K562 (cell line): ENCODE results near the gene GATAD1. TPM values are rescaled to one million over a fixed set of nuclear protein-coding genes. Genes with fewer than 3 reads are reported as not detected.

ENCODE experiments used
- CTBP1 ChIP-seq: fragments of 450-650 bp; IDR thresholded peaks from 2 replicates; pipeline ENCODE4 v1.6.1; 2016; ENCODE audit warnings: borderline replicate concordance
- ELF4 ChIP-seq: fragments of 450-650 bp; formaldehyde crosslinking; IDR thresholded peaks from 2 replicates; pipeline ENCODE4 v1.4.0; 2022; ENCODE audit warnings: missing genetic modification characterization
- EP300 ChIP-seq: IDR thresholded peaks from 2 replicates; pipeline ENCODE4 v1.6.1; 2012; ENCODE audit warnings: low read length, improper control_type of control experiment
- ETV5 ChIP-seq: sonication (generic); formaldehyde crosslinking; IDR thresholded peaks from 2 replicates; pipeline ENCODE4 v1.4.0; 2020; ENCODE audit warnings: low read depth, mild to moderate bottlenecking, missing genetic modification reagents
- FOXA3 ChIP-seq, 2 experiments: fragments of 450-650 bp in 1 of 2; sonication (generic) in 1 of 2; formaldehyde crosslinking; IDR thresholded peaks in 1 of 2; conservative IDR thresholded peaks in 1 of 2; 2 replicates each; pipeline versions ENCODE4 v1.4.0 to v1.8.0; 2020 to 2022; ENCODE audit warnings: mild to moderate bottlenecking in 2 of 2, missing genetic modification reagents in 1 of 2
- JUND ChIP-seq, 2 experiments: IDR thresholded peaks; 2 replicates in 1 of 2; 3 replicates in 1 of 2; pipeline ENCODE4 v1.6.1; 2011; ENCODE audit warnings: borderline replicate concordance in 2 of 2, low read depth in 2 of 2, low read length in 2 of 2, improper control_type of control experiment in 1 of 2, missing biosample characterization in 1 of 2, missing genetic modification characterization in 1 of 2, missing genetic modification reagents in 1 of 2
- MCM7 ChIP-seq, 2 experiments: fragments of 450-650 bp; IDR thresholded peaks; 2 replicates each; pipeline ENCODE4 v1.6.1; 2016 to 2018
- POLR2G ChIP-seq: fragments of 200-400 bp; formaldehyde crosslinking; IDR thresholded peaks from 2 replicates; pipeline ENCODE4 v1.6.1; 2017; ENCODE audit warnings: low read depth, mild to moderate bottlenecking, antibody characterized with exemption, low read length, moderate library complexity
- RBFOX2 ChIP-seq: fragments of 200-400 bp; formaldehyde crosslinking; IDR thresholded peaks from 2 replicates; pipeline ENCODE4 v1.6.1; 2017; ENCODE audit warnings: low read depth, mild to moderate bottlenecking, low read length, moderate library complexity
- TOE1 ChIP-seq, 2 experiments: fragments of 450-650 bp in 1 of 2; sonication (generic) in 1 of 2; formaldehyde crosslinking in 1 of 2; IDR thresholded peaks; 2 replicates each; pipeline versions ENCODE4 v1.7.1 to v1.8.0; 2016 to 2022; ENCODE audit warnings: borderline replicate concordance in 2 of 2, mild to moderate bottlenecking in 2 of 2, antibody characterized with exemption in 1 of 2, inconsistent platforms in 1 of 2, low read depth in 1 of 2, missing genetic modification reagents in 1 of 2, moderate library complexity in 1 of 2
- ZBTB17 ChIP-seq: fragments of 450-650 bp; formaldehyde crosslinking; IDR thresholded peaks from 2 replicates; pipeline ENCODE4 v1.4.0; 2020; ENCODE audit warnings: mild to moderate bottlenecking
- ZNF263 ChIP-seq: sonication (generic); formaldehyde crosslinking; IDR thresholded peaks from 2 replicates; pipeline ENCODE4 v1.8.0; 2022; ENCODE audit warnings: mild to moderate bottlenecking, missing genetic modification reagents, borderline replicate concordance
- ZNF778 ChIP-seq: fragments of 450-650 bp; formaldehyde crosslinking; IDR thresholded peaks from 2 replicates; pipeline ENCODE4 v1.4.0; 2020; ENCODE audit warnings: mild to moderate bottlenecking, moderate library complexity
- polyA plus RNA-seq, 8 experiments: library from polyadenylated mRNA; depleted of rRNA in 4 of 8; stranded (reverse) in 5 of 8; unstranded in 3 of 8; fragments of >200 nt; fragmentation: Nextera tagmentation in 2 of 8; fragmentation: Illumina TruSeq in 1 of 8; extraction: Ambion mirVana in 2 of 8; extraction: Trizol in 1 of 8; gene quantifications; 2 replicates each; pipeline versions ENCODE4 v1.2.1 to v1.2.3, GENCODE V29; 2011 to 2014; ENCODE audit warnings: inconsistent platforms in 1 of 8, missing spikeins in 1 of 8
- total RNA-seq, 7 experiments: library from RNA; depleted of rRNA in 6 of 7; stranded (reverse); fragments of >200 nt in 6 of 7; fragmentation: Illumina TruSeq in 2 of 7; extraction: Trizol in 2 of 7; gene quantifications; 2 replicates each; pipeline versions ENCODE4 v1.2.1 to v1.2.3, GENCODE V29; 2011 to 2021; ENCODE audit warnings: low replicate concordance in 1 of 7
- TF ChIP-seq, protein P1 (sequence below): fragments of 200-800 bp; sonication (Bioruptor generic); IDR thresholded peaks from 2 replicates; pipeline ENCODE4 v1.6.1; 2017; ENCODE audit warnings: missing genetic modification characterization, missing compliant biosample characterization
- TF ChIP-seq, protein P2 (sequence below): fragments of 250-450 bp; sonication (Bioruptor Pico); IDR thresholded peaks from 2 replicates; pipeline ENCODE4 v1.5.0; 2020; ENCODE audit warnings: mild to moderate bottlenecking
- TF ChIP-seq, protein P3 (sequence below): fragments of 250-450 bp; sonication (Bioruptor Pico); IDR thresholded peaks from 2 replicates; pipeline ENCODE4 v1.4.0; 2020; ENCODE audit warnings: mild to moderate bottlenecking, moderate library complexity, borderline replicate concordance
- TF ChIP-seq, protein P4 (sequence below): sonication (generic); formaldehyde crosslinking; IDR thresholded peaks from 2 replicates; pipeline ENCODE4 v1.8.0; 2022; ENCODE audit warnings: mild to moderate bottlenecking, missing genetic modification reagents, borderline replicate concordance

The GATAD1 gene
- total and polyA plus RNA-seq, 9 of the 15 experiments (the other 6 are each of a cell fraction or from before 2014, with no cell fraction given), result 9.3 to 67.7 (median 34.3) TPM

DNA sequence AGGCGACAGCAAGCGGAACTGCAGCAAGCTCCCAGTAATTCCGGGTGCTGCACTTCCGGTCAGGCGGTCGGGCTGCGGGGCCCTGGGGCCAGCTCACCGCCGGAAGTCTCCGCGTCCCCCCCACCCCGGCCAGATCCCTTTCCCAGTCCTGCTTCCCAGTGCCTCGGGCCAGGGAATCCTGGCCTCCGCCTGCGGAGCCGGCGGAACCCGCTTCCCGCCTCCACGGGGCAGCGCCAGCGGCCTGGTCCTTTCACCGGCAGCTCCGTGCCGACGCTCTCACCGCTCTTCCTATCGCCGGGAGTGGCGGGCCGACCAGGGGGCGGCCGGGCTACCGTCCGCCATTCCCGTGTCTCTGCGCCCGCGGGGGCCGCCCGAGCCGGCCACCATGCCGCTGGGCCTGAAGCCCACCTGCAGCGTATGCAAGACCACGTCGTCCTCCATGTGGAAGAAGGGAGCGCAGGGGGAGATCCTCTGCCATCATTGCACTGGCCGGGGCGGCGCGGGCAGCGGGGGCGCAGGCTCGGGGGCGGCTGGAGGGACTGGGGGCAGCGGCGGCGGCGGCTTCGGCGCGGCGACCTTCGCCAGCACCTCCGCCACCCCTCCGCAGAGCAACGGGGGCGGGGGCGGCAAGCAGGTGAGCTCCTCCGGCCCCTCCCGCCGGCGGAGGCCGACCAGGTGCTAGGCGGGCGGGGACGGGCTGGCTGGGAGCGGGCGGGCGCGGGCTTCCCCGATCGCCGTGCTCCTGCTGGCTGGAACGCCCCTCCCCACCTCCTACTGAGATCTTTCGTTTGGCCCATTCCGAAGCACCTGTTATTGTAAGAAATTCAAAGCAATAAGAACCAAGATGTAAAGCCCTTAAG lies at the start of gene GATAD1 (continued):
- peak; percentile 97 for TF ChIP-seq RBFOX2
- TF ChIP-seq ZBTB17, result peak; percentile 75
- TF ChIP-seq EP300, result peak; percentile 63
- no peak for TF ChIP-seq MCM7 (IDR thresholded peaks at IDR 0.05)
- peak; percentile 89 for TF ChIP-seq TOE1 (IDR thresholded peaks at IDR 0.05; ENCODE audit: borderline replicate concordance)
- no peak for TF ChIP-seq TOE1 (CRISPR knock-in tag; IDR thresholded peaks at IDR 0.05; ENCODE audit: borderline replicate concordance, low read depth)
- peak; percentile 95 for TF ChIP-seq POLR2G
- TF ChIP-seq ZNF263, result peak; percentile 79
- TF ChIP-seq, protein P1, sequence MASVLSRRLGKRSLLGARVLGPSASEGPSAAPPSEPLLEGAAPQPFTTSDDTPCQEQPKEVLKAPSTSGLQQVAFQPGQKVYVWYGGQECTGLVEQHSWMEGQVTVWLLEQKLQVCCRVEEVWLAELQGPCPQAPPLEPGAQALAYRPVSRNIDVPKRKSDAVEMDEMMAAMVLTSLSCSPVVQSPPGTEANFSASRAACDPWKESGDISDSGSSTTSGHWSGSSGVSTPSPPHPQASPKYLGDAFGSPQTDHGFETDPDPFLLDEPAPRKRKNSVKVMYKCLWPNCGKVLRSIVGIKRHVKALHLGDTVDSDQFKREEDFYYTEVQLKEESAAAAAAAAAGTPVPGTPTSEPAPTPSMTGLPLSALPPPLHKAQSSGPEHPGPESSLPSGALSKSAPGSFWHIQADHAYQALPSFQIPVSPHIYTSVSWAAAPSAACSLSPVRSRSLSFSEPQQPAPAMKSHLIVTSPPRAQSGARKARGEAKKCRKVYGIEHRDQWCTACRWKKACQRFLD (CRISPR knock-in tag), result peak; percentile 57; the same call in 1 of the 2 replicates
- TF ChIP-seq, protein P2, sequence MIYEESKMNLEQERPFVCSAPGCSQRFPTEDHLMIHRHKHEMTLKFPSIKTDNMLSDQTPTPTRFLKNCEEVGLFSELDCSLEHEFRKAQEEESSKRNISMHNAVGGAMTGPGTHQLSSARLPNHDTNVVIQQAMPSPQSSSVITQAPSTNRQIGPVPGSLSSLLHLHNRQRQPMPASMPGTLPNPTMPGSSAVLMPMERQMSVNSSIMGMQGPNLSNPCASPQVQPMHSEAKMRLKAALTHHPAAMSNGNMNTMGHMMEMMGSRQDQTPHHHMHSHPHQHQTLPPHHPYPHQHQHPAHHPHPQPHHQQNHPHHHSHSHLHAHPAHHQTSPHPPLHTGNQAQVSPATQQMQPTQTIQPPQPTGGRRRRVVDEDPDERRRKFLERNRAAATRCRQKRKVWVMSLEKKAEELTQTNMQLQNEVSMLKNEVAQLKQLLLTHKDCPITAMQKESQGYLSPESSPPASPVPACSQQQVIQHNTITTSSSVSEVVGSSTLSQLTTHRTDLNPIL (CRISPR knock-in tag), result no peak
- TF ChIP-seq ELF4 (CRISPR knock-in tag), result peak; percentile 77; the same call in 1 of the 2 replicates
- TF ChIP-seq, protein P3, sequence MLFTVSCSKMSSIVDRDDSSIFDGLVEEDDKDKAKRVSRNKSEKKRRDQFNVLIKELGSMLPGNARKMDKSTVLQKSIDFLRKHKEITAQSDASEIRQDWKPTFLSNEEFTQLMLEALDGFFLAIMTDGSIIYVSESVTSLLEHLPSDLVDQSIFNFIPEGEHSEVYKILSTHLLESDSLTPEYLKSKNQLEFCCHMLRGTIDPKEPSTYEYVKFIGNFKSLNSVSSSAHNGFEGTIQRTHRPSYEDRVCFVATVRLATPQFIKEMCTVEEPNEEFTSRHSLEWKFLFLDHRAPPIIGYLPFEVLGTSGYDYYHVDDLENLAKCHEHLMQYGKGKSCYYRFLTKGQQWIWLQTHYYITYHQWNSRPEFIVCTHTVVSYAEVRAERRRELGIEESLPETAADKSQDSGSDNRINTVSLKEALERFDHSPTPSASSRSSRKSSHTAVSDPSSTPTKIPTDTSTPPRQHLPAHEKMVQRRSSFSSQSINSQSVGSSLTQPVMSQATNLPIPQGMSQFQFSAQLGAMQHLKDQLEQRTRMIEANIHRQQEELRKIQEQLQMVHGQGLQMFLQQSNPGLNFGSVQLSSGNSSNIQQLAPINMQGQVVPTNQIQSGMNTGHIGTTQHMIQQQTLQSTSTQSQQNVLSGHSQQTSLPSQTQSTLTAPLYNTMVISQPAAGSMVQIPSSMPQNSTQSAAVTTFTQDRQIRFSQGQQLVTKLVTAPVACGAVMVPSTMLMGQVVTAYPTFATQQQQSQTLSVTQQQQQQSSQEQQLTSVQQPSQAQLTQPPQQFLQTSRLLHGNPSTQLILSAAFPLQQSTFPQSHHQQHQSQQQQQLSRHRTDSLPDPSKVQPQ (CRISPR knock-in tag), result no peak
- TF ChIP-seq JUND (IDR thresholded peaks at IDR 0.05; ENCODE audit: borderline replicate concordance, low read depth, low read length), result peak; percentile 59; the same call in 1 of the 2 replicates
- TF ChIP-seq JUND (tag; IDR thresholded peaks at IDR 0.05; ENCODE audit: borderline replicate concordance, low read depth, low read length), result no peak; the same call in 2 of the 3 replicates
- no peak for TF ChIP-seq FOXA3 (CRISPR knock-in tag; conservative IDR thresholded peaks at IDR 0.05 in 1 of 2, IDR thresholded peaks at IDR 0.05 in 1 of 2)
- TF ChIP-seq ZNF778, result no peak
- TF ChIP-seq, protein P4, sequence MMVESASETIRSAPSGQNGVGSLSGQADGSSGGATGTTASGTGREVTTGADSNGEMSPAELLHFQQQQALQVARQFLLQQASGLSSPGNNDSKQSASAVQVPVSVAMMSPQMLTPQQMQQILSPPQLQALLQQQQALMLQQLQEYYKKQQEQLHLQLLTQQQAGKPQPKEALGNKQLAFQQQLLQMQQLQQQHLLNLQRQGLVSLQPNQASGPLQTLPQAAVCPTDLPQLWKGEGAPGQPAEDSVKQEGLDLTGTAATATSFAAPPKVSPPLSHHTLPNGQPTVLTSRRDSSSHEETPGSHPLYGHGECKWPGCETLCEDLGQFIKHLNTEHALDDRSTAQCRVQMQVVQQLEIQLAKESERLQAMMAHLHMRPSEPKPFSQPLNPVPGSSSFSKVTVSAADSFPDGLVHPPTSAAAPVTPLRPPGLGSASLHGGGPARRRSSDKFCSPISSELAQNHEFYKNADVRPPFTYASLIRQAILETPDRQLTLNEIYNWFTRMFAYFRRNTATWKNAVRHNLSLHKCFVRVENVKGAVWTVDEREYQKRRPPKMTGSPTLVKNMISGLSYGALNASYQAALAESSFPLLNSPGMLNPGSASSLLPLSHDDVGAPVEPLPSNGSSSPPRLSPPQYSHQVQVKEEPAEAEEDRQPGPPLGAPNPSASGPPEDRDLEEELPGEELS (CRISPR knock-in tag), result peak; percentile 70; the same call in 1 of the 2 replicates
- TF ChIP-seq CTBP1, result 0 out of 2 replicates have a peak, but pooled peaks have one; percentile 72
- TF ChIP-seq ETV5 (CRISPR knock-in tag), result peak; percentile 92
